Spleen (tissue), 7 donors: ENCODE measurements around the gene ZNF578.
"Not testable (repeated sequence)": the region's sequence is repeated elsewhere in the genome, so short reads cannot be mapped to it uniquely, and the experiment has no call there.

Source experiments
- POLR2A ChIP-seq, 3 donors: fragments of 450-650 bp; IDR thresholded peaks; one replicate each; pipeline ENCODE4 v1.5.1; 2017; ENCODE audit warnings: antibody characterized with exemption in 3 of 3, mild to moderate bottlenecking in 1 of 3
- POLR2AphosphoS5 ChIP-seq, 3 donors: sonication (generic); formaldehyde crosslinking; IDR thresholded peaks; one replicate each; pipeline ENCODE4 v1.5.1; 2017; ENCODE audit warnings: antibody characterized with exemption in 3 of 3
- TF ChIP-seq, protein P1 (sequence below), 11 experiments: fragments of 200-600 bp in 7 of 11; fragments of 450-650 bp in 4 of 11; sonication (generic) in 4 of 11; IDR thresholded peaks in 8 of 11; conservative IDR thresholded peaks in 3 of 11; 1 replicate in 7 of 11; 2 replicates in 4 of 11; pipeline versions ENCODE4 v1.4.0 to v1.8.0; 2016 to 2021; ENCODE audit warnings: antibody characterized with exemption in 11 of 11, inconsistent platforms in 4 of 11, mild to moderate bottlenecking in 1 of 11
- donor health status: DM: no; HTN: no; CAD: no; lungs with moderate emphysema.
- donor health status: DM: no; HTN: no; CAD: no.
- donor health status: DM: no; HTN: no; CAD: no.

GRCh38 chr19:52558732-52559445, 105.5 kb downstream of the ZNF578 start:
- TF ChIP-seq POLR2A, POLR2AphosphoS5 (IDR thresholded peaks at IDR 0.05): not testable (repeated sequence)
- TF ChIP-seq, protein P1, sequence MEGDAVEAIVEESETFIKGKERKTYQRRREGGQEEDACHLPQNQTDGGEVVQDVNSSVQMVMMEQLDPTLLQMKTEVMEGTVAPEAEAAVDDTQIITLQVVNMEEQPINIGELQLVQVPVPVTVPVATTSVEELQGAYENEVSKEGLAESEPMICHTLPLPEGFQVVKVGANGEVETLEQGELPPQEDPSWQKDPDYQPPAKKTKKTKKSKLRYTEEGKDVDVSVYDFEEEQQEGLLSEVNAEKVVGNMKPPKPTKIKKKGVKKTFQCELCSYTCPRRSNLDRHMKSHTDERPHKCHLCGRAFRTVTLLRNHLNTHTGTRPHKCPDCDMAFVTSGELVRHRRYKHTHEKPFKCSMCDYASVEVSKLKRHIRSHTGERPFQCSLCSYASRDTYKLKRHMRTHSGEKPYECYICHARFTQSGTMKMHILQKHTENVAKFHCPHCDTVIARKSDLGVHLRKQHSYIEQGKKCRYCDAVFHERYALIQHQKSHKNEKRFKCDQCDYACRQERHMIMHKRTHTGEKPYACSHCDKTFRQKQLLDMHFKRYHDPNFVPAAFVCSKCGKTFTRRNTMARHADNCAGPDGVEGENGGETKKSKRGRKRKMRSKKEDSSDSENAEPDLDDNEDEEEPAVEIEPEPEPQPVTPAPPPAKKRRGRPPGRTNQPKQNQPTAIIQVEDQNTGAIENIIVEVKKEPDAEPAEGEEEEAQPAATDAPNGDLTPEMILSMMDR (IDR thresholded peaks at IDR 0.05 in 8 of 11, conservative IDR thresholded peaks at IDR 0.05 in 3 of 11): not testable (repeated sequence)
